Osteocyte (in vitro differentiated cells): Measurements from ENCODE around the gene PGLYRP4. TPM values are rescaled to one million over a fixed set of nuclear protein-coding genes. Genes with fewer than 3 reads are reported as not detected.

Experiments used
- DNase-seq: peaks from one replicate; pipeline ENCODE4 v3.0.0; 2021; ENCODE audit warnings: mixed read lengths; ENCODE audit not compliant: unreplicated experiment; ENCODE audit errors: extremely low spot score
- H3K27ac Mint-ChIP-seq: one replicate; pipeline ENCODE4 v1.8.0; 2021; ENCODE audit warnings: mild to moderate bottlenecking, mixed read lengths; ENCODE audit not compliant: unreplicated experiment
- H3K27me3 Mint-ChIP-seq: one replicate; pipeline ENCODE4 v1.8.0; 2021; ENCODE audit warnings: mixed read lengths; ENCODE audit not compliant: unreplicated experiment
- H3K36me3 Mint-ChIP-seq: one replicate; pipeline ENCODE4 v1.8.0; 2021; ENCODE audit warnings: mixed read lengths; ENCODE audit not compliant: unreplicated experiment
- H3K4me1 Mint-ChIP-seq: one replicate; pipeline ENCODE4 v1.8.0; 2021; ENCODE audit warnings: mixed read lengths; ENCODE audit not compliant: unreplicated experiment
- H3K4me3 Mint-ChIP-seq: one replicate; pipeline ENCODE4 v1.8.0; 2021; ENCODE audit warnings: mild to moderate bottlenecking, moderate library complexity, mixed read lengths; ENCODE audit not compliant: unreplicated experiment
- H3K9me3 Mint-ChIP-seq: one replicate; pipeline ENCODE4 v1.8.0; 2021; ENCODE audit warnings: mixed read lengths; ENCODE audit not compliant: unreplicated experiment
- CTCF ChIP-seq: fragments of 200-600 bp; sonication (generic); IDR thresholded peaks from 2 replicates; pipeline ENCODE4 v1.5.0; 2021; ENCODE audit warnings: antibody characterized with exemption, mild to moderate bottlenecking, moderate library complexity
- total RNA-seq: library from RNA; stranded (reverse); gene quantifications from 2 replicates; pipeline ENCODE4 v1.2.1, GENCODE V29; 2021

PGLYRP4 gene
- total RNA-seq, 1 donor from 2014 or later = not detected

GRCh38 chr1:153293480-153293775, 55.2 kb downstream of the PGLYRP4 start:
- no peak for TF ChIP-seq CTCF
- Mint-ChIP-seq H3K4me1 (no peaks in the 10 kb centered on the region), H3K27me3 (no peaks in the 10 kb centered on the region), H3K27ac (no peak overlapping the region), H3K36me3 (no peaks in the 10 kb centered on the region), H3K4me3 (no peak overlapping the region), H3K9me3 (no peaks in the 10 kb centered on the region)
- DNase-seq = no peak

GRCh38 chr1:153292740-153293479, 55.7 kb downstream of the PGLYRP4 start:
- H3K4me3 Mint-ChIP-seq = no peak overlapping the region
- DNase-seq = no peak
- no peak for TF ChIP-seq CTCF
- H3K9me3 Mint-ChIP-seq = no peaks in the 10 kb centered on the region
- H3K27ac Mint-ChIP-seq = no peak overlapping the region
- H3K27me3 Mint-ChIP-seq = no peaks in the 10 kb centered on the region
- H3K4me1 Mint-ChIP-seq = no peaks in the 10 kb centered on the region
- no peaks in the 10 kb centered on the region for H3K36me3 Mint-ChIP-seq

GRCh38 chr1:153292185-153292584, 56.5 kb downstream of the PGLYRP4 start:
- no peak for TF ChIP-seq CTCF
- no peak overlapping the region for H3K27ac Mint-ChIP-seq

GRCh38 chr1:153291514-153291913, 57.1 kb downstream of the PGLYRP4 start:
- H3K36me3 Mint-ChIP-seq = no peaks in the 10 kb centered on the region
- TF ChIP-seq CTCF = no peak
- H3K4me3 Mint-ChIP-seq = no peak overlapping the region
- no peaks in the 10 kb centered on the region for H3K27me3 Mint-ChIP-seq
- no peak for DNase-seq
- H3K9me3 Mint-ChIP-seq = no peaks in the 10 kb centered on the region
- no peak overlapping the region for H3K27ac Mint-ChIP-seq
- H3K4me1 Mint-ChIP-seq = no peaks in the 10 kb centered on the region

More at GRCh38 chr1:153292185-153292584, 56.5 kb downstream of the PGLYRP4 start:
- Mint-ChIP-seq H3K4me1 (no peaks in the 10 kb centered on the region), H3K27me3 (no peaks in the 10 kb centered on the region), H3K36me3 (no peaks in the 10 kb centered on the region), H3K9me3 (no peaks in the 10 kb centered on the region), H3K4me3 (no peak overlapping the region)
- DNase-seq = no peak

GRCh38 chr1:153288634-153289275, 59.9 kb downstream of the PGLYRP4 start:
- no peaks in the 10 kb centered on the region for H3K27me3 Mint-ChIP-seq
- no peaks in the 10 kb centered on the region for H3K4me1 Mint-ChIP-seq
- DNase-seq = no peak
- no peak overlapping the region for H3K27ac Mint-ChIP-seq
- peak; percentile 31 for TF ChIP-seq CTCF
- H3K36me3 Mint-ChIP-seq = no peaks in the 10 kb centered on the region
- no peaks in the 10 kb centered on the region for H3K9me3 Mint-ChIP-seq
- H3K4me3 Mint-ChIP-seq = no peak overlapping the region

Other genes with a start within 250 kb of the PGLYRP4 start
- gene SPRR2F, start 235.3 kb downstream of the PGLYRP4 start, total RNA-seq = not detected in 2 replicates
- gene SPRR2G, start 198.0 kb downstream of the PGLYRP4 start, total RNA-seq = not detected in 2 replicates
- not detected in 2 replicates for gene LELP1, start 145.4 kb downstream of the PGLYRP4 start, total RNA-seq
- gene PRR9, start 131.3 kb downstream of the PGLYRP4 start, total RNA-seq = not detected in 2 replicates
- gene LORICRIN, start 89.2 kb downstream of the PGLYRP4 start, total RNA-seq = not detected in 2 replicates
- gene PGLYRP3, start 35.9 kb downstream of the PGLYRP4 start, total RNA-seq = not detected in 2 replicates
- gene S100A9, start 9.0 kb upstream of the PGLYRP4 start, total RNA-seq = not detected in 2 replicates
- gene S100A12, start 26.8 kb upstream of the PGLYRP4 start, total RNA-seq = not detected in 2 replicates
- not detected in 2 replicates for gene S100A8, start 42.2 kb upstream of the PGLYRP4 start, total RNA-seq
- not detected in 2 replicates for gene S100A7A, start 67.7 kb upstream of the PGLYRP4 start, total RNA-seq
- not detected in 2 replicates for gene S100A7, start 111.8 kb upstream of the PGLYRP4 start, total RNA-seq
- gene S100A6, start 187.2 kb upstream of the PGLYRP4 start, total RNA-seq = 0.99 and 1.1 TPM in 2 replicates
- gene S100A5, start 192.1 kb upstream of the PGLYRP4 start, total RNA-seq = 1.0 TPM in 1 of 2 replicates, not detected in the other
- 337 and 353 TPM in 2 replicates for gene S100A4, start 197.0 kb upstream of the PGLYRP4 start, total RNA-seq
- 5.7 and 7.5 TPM in 2 replicates for gene S100A3, start 200.4 kb upstream of the PGLYRP4 start, total RNA-seq
- gene S100A2, start 217.0 kb upstream of the PGLYRP4 start, total RNA-seq = 8.9 and 11.7 TPM in 2 replicates